Measurements from ENCODE around the gene GBGT1. TPM values are rescaled to one million over a fixed set of nuclear protein-coding genes. Genes with fewer than 3 reads are reported as not detected.

The GBGT1 gene
- total and polyA plus RNA-seq, 2 donors (not counting 1 experiment from before 2014, with no cell fraction given) = 19.6 to 52.7 TPM

DNA sequence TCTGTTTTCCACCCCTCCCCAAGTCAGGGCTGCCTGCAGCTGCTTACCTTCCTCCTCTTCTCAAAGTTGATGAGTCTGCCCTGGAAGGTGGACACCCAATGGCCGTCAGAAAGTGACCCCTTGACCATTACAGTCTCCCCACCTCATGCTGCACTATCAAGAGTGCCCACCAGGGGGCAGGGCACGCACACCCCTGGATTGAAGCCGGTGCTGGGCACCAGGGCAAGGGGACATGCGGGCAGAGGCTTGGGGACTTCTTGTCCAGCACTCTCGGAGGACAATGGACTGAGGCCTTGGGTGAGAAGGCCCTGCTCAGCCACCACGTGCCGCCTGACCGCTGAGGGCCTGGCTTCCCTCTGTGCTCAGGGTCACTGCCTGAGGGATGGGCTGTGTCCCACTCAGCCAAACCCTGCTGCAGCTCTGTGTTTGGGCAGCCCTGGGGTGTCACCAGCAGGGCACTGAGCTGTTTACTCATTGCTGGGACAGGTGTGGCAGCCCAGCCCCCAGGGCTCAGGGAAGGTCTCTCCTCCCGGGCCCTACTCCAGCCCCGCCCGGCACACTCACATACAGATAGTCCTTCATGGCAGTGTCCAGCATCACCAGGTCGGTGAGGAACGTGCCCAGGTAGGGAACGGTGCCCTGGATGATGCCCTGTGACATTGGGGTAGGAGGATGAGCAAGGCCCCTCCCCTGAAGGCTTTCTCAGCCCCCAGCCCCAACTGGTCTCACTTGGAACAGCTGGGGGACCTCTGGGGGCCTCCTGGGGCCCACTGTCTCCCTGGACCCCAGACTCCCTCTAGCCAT lies 60.3 kb downstream of the GBGT1 start:
- Histone ChIP-seq H4K20me1 (ENCODE audit: control insufficient read depth, insufficient read depth, low read length, poor library complexity, severe bottlenecking) (no peaks in the 10 kb centered on the region), H3K27me3 (replicated peaks in 1 of 4; ENCODE audit: control extremely low read depth in 1 of 4, control insufficient read depth in 3 of 4, insufficient read depth in 4 of 4, low read length in 3 of 4) (no peaks in the 10 kb centered on the region), H2AFZ (ENCODE audit: insufficient read depth, low read depth, low read length, poor library complexity, severe bottlenecking) (no peak overlapping the region), H3K4me3 (ENCODE audit: control extremely low read depth in 1 of 5, extremely low read depth in 1 of 5, insufficient read depth in 1 of 5, low read depth in 2 of 5, low read length in 4 of 5) (no peak overlapping the region), H3K9ac (ENCODE audit: low read length) (no peak overlapping the region), H3K4me2 (replicated peaks; ENCODE audit: low read depth, low read length, poor library complexity, severe bottlenecking) (no peak overlapping the region), H3K79me2 (ENCODE audit: control insufficient read depth, insufficient read depth, low read length) (no peaks in the 10 kb centered on the region), H3K4me1 (ENCODE audit: control insufficient read depth in 2 of 2, insufficient read depth in 2 of 2, low read length in 2 of 2) (no peaks in the 10 kb centered on the region), H3K36me3 (replicated peaks in 1 of 2; ENCODE audit: control extremely low read depth in 1 of 2, control insufficient read depth in 1 of 2, extremely low read depth in 1 of 2, insufficient read depth in 2 of 2, low read length in 1 of 2) (peaks cover 0 to 79% of the 10 kb centered on the region in 2 experiments), H3K9me3 (ENCODE audit: control extremely low read depth in 1 of 3, control insufficient read depth in 2 of 3, insufficient read depth in 1 of 3, low read length in 2 of 3) (peaks cover 0 to 5% (median 0%) of the 10 kb centered on the region in 3 donors), H3K27ac (ENCODE audit: low read length in 2 of 2) (no peak overlapping the region)
- no peaks in the 10 kb centered on the region for H3K9me3 Mint-ChIP-seq (ENCODE audit: insufficient read depth)
- H3K27ac Mint-ChIP-seq = peak overlapping the region; percentile 21
- no peaks in the 10 kb centered on the region for H3K4me1 Mint-ChIP-seq
- no peaks in the 10 kb centered on the region for H3K27me3 Mint-ChIP-seq
- ChIA-PET POLR2A (interaction anchor here (0.9 to 1.1 kb wide), 2 partner anchors 41 to 44 kb away, joined by 4 to 5 read pairs; no protein-coding TSS in a partner anchor), CTCF (interaction anchor here (0.7 to 26.5 kb wide), 15 partner anchors 10 to 82 kb away, joined by 3 to 599 read pairs (median 5); partner anchors contain the start of gene RALGDS)
- peak; percentile 89 for ATAC-seq (ENCODE audit: low read depth)
- intact Hi-C loops (cut with micrococcal nuclease) = loop anchor here (1.0 kb wide), 4 partner anchors 18 to 77 kb away; partner anchors contain the start of gene RALGDS
- DNase-seq = peak; percentile 74
- no peak for TF ChIP-seq EZH2 (IDR thresholded peaks at IDR 0.05; ENCODE audit: borderline replicate concordance, insufficient read depth, low read depth, low read length, poor library complexity, severe bottlenecking)
- TF ChIP-seq, protein P1, sequence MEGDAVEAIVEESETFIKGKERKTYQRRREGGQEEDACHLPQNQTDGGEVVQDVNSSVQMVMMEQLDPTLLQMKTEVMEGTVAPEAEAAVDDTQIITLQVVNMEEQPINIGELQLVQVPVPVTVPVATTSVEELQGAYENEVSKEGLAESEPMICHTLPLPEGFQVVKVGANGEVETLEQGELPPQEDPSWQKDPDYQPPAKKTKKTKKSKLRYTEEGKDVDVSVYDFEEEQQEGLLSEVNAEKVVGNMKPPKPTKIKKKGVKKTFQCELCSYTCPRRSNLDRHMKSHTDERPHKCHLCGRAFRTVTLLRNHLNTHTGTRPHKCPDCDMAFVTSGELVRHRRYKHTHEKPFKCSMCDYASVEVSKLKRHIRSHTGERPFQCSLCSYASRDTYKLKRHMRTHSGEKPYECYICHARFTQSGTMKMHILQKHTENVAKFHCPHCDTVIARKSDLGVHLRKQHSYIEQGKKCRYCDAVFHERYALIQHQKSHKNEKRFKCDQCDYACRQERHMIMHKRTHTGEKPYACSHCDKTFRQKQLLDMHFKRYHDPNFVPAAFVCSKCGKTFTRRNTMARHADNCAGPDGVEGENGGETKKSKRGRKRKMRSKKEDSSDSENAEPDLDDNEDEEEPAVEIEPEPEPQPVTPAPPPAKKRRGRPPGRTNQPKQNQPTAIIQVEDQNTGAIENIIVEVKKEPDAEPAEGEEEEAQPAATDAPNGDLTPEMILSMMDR (IDR thresholded peaks at IDR 0.05) = peak; percentile 97
- no peak overlapping the region for H3K4me3 Mint-ChIP-seq
- 76% methylated on average over 13 of the region's 14 CpGs for WGBS (ENCODE audit: insufficient coverage)

Other genes starting within 250 kb of the GBGT1 start
- gene TSC1, start 219.3 kb downstream of the GBGT1 start, total RNA-seq = 102 and 108 TPM in 2 replicates
- gene TSC1, start 219.3 kb downstream of the GBGT1 start, polyA plus RNA-seq = 34.4 and 45.6 TPM in 2 replicates
- gene GFI1B, start 185.2 kb downstream of the GBGT1 start, total RNA-seq = 0.85 TPM in 1 of 2 replicates, not detected in the other
- gene GFI1B, start 185.2 kb downstream of the GBGT1 start, polyA plus RNA-seq = 0.09 and 0.63 TPM in 2 replicates
- 77.3 and 80.5 TPM in 2 replicates for gene GTF3C5, start 132.9 kb downstream of the GBGT1 start, total RNA-seq
- 91.2 and 101 TPM in 2 replicates for gene GTF3C5, start 132.9 kb downstream of the GBGT1 start, polyA plus RNA-seq
- gene CEL, start 101.9 kb downstream of the GBGT1 start, total RNA-seq = 0.57 and 0.61 TPM in 2 replicates
- 0.51 and 0.75 TPM in 2 replicates for gene CEL, start 101.9 kb downstream of the GBGT1 start, polyA plus RNA-seq
- 55.7 and 62.4 TPM in 2 replicates for gene RALGDS, start 42.7 kb downstream of the GBGT1 start, total RNA-seq
- 87.9 and 88.0 TPM in 2 replicates for gene RALGDS, start 42.7 kb downstream of the GBGT1 start, polyA plus RNA-seq
- not detected in 2 replicates for gene OBP2B, start 45.3 kb upstream of the GBGT1 start, total RNA-seq
- not detected in 2 replicates for gene OBP2B, start 45.3 kb upstream of the GBGT1 start, polyA plus RNA-seq
- gene ABO, start 111.3 kb upstream of the GBGT1 start, total RNA-seq = not detected in 2 replicates
- gene ABO, start 111.3 kb upstream of the GBGT1 start, polyA plus RNA-seq = not detected in 2 replicates
- gene SURF6, start 172.3 kb upstream of the GBGT1 start, total RNA-seq = 24.8 and 25.9 TPM in 2 replicates
- gene SURF6, start 172.3 kb upstream of the GBGT1 start, polyA plus RNA-seq = 14.7 and 24.4 TPM in 2 replicates
- gene MED22, start 184.2 kb upstream of the GBGT1 start, total RNA-seq = 50.4 and 56.9 TPM in 2 replicates
- 33.9 and 44.9 TPM in 2 replicates for gene MED22, start 184.2 kb upstream of the GBGT1 start, polyA plus RNA-seq
- gene RPL7A, start 184.3 kb upstream of the GBGT1 start, total RNA-seq = 2,342 and 2,407 TPM in 2 replicates
- gene RPL7A, start 184.3 kb upstream of the GBGT1 start, polyA plus RNA-seq = 3,489 and 3,937 TPM in 2 replicates
- gene SURF1, start 192.6 kb upstream of the GBGT1 start, total RNA-seq = 44.1 and 56.2 TPM in 2 replicates
- gene SURF1, start 192.6 kb upstream of the GBGT1 start, polyA plus RNA-seq = 46.7 and 54.5 TPM in 2 replicates
- 16.9 and 17.1 TPM in 2 replicates for gene SURF2, start 192.6 kb upstream of the GBGT1 start, total RNA-seq
- gene SURF2, start 192.6 kb upstream of the GBGT1 start, polyA plus RNA-seq = 14.0 and 17.3 TPM in 2 replicates
- gene SURF4, start 212.1 kb upstream of the GBGT1 start, total RNA-seq = 43.8 and 44.1 TPM in 2 replicates
- 34.7 and 44.9 TPM in 2 replicates for gene SURF4, start 212.1 kb upstream of the GBGT1 start, polyA plus RNA-seq
- 1.1 and 2.7 TPM in 2 replicates for gene STKLD1, start 212.5 kb upstream of the GBGT1 start, total RNA-seq
- 0.18 and 0.79 TPM in 2 replicates for gene STKLD1, start 212.5 kb upstream of the GBGT1 start, polyA plus RNA-seq

Measured in B cell (primary cell).